Hematopoietic multipotent progenitor cell (in vitro differentiated cells): ENCODE measurements around the gene ULBP1. TPM values are rescaled to one million over a fixed set of nuclear protein-coding genes. Genes with fewer than 3 reads are reported as not detected.

Experiments used
- total RNA-seq: library from RNA; depleted of rRNA; stranded (reverse); fragments of >200 nt; gene quantifications from one replicate; pipeline ENCODE4 v1.2.3, GENCODE V29; 2012

Gene ULBP1
- total RNA-seq, 1 donor = under 0.01 TPM

Other genes with a start within 250 kb of the ULBP1 start
- gene LATS1, start 245.8 kb upstream of the ULBP1 start, total RNA-seq = 24.5 TPM
- gene NUP43, start 217.4 kb upstream of the ULBP1 start, total RNA-seq = 19.7 TPM
- gene PCMT1, start 214.2 kb upstream of the ULBP1 start, total RNA-seq = 109 TPM
- gene LRP11, start 99.6 kb upstream of the ULBP1 start, total RNA-seq = 1.3 TPM
- gene RAET1E, start 65.8 kb upstream of the ULBP1 start, total RNA-seq = under 0.01 TPM
- not detected for gene RAET1G, start 40.8 kb upstream of the ULBP1 start, total RNA-seq
- 0.27 TPM for gene ULBP2, start 21.9 kb upstream of the ULBP1 start, total RNA-seq
- gene RAET1L, start 61.6 kb downstream of the ULBP1 start, total RNA-seq = not detected
- gene ULBP3, start 105.2 kb downstream of the ULBP1 start, total RNA-seq = 2.7 TPM
- gene PPP1R14C, start 179.1 kb downstream of the ULBP1 start, total RNA-seq = under 0.01 TPM